GM18520 (cell line): Measurements from ENCODE around the gene SLC9A1.

Experiments used
- ATAC-seq: cut with Tn5 transposase; IDR thresholded peaks from one replicate; pipeline ENCODE4 v1.9.1; 2021; ENCODE audit not compliant: unreplicated experiment

SLC9A1 gene

GRCh38 chr1:27108588-27108987 lies 46.3 kb downstream of the SLC9A1 start:
- no peak for ATAC-seq

DNA sequence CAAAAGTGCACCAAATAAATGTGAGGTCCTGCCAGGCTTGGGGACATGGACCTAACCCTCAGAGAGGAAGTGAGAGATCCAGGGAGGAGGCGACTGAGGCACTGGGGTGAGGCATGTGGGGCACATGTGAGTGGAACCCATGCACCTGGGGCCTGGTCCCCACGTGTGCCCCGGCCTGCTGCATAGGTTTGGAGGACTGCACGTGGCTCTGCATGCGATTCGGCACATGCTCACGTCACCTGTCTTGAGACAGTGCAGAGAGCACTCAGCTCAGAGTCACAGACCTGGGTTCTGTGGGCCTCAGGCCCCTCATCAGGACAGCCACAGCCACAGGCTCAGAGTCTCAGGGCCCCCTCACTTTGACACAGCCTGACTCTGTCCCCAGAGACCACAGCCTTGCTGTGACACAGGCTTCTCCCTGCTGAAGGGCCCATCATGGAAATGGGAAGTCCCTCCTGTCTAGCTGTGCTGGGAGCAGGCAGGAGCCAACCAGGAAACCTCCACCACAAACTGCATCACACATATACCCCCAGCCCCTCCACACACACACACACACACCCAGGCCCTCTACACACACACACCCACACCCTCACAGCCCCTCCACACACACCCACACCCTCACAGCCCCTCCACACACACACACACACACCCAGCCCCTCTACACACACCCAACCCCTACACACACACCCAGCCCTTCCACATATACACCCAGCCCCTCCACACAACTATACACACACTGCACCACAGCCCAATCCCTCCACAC lies 48.2 kb downstream of the SLC9A1 start:
- no peak for ATAC-seq

DNA sequence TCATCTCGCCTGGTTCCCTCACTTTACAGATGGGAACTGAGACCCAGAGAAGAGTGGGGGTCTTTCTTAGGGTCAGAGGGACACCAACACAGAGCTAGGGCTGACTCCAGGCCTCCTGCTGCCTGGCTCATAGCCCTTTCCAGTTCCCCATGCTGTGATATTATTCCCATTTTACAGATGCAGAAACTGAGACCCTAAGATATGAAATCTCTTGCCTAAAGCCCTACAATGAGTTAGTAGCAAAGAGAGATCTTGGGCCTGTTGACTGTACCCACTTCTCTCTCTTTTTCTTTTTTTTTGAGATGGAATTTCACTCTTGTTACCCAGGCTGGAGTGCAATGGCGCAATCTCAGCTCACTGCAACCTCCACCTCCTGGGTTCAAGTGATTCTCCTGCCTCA lies 49.9 kb downstream of the SLC9A1 start:
- ATAC-seq, result no peak

DNA sequence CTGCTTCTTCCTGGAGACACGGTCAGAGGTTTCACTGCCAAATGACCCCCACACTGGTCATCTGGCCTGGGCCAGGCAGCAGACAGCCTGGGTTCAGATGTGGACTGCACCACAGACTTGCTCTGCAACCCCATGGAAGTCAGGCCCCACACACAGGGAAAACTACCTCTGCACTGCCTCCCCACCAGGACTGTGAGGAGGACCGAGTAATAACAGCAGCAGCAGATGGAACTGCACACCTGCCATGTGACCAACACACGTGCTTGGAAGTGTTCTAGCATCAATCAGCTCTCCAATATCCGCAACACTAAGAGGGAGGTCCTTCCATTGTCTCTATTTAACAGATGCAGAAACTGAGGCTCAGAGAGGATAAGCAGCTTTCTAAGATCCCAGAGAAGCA lies 51.4 kb downstream of the SLC9A1 start:
- no peak for ATAC-seq

GRCh38 chr1:27102707-27103468 lies 52.0 kb downstream of the SLC9A1 start:
- ATAC-seq, result no peak

DNA sequence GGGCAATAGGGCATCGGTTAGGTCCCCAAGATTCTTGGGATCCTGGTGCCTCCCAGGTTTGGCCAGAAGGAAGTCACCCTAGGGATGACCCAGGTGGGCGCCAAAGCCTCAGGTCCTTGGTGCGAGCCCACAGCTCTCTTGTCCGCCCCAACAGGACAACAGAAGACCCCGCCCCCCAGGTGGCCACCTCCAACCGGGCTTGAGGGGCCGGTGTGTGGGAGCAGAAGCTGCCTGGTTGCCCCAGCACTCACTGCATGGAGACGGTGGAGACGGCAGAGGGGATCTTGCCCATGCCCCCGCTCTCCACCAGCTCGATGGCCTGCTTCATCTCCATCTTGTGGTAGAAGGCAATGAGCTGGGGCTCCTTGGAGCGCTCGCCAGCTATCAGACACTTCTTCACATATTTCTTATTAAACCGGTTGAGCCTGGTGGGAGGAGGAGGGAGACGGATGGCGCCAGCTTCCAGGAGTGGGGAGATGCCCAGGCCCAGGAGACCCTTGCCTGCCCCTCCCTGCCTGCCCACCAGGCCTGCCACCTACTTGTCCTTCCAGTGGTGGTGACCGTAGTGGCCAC lies 52.7 kb downstream of the SLC9A1 start:
- no peak for ATAC-seq

DNA sequence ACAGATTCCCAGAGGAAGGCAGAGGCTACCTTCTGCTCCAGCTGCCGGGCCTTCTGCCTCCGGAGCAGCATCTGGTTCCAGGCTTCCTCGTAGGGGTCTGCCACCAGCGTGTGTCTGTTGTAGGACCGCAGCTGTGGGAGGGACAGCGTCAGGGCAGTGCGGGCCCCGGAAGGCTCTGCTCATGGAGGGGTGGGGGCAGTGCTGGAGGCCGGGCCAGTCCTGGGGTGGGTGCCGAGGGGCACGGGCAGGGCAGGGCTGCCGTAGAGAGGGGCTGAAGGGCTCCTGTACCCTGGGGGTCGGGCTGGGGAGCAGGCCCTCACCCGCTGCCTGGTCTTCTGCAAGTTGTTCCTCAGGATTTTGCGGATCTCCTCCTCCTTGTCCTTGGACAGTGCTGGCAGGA lies 53.2 kb downstream of the SLC9A1 start:
- no peak for ATAC-seq

- ATAC-seq, result no peak
Observed at GRCh38 chr1:27101054-27101491, 53.9 kb downstream of the SLC9A1 start.

DNA sequence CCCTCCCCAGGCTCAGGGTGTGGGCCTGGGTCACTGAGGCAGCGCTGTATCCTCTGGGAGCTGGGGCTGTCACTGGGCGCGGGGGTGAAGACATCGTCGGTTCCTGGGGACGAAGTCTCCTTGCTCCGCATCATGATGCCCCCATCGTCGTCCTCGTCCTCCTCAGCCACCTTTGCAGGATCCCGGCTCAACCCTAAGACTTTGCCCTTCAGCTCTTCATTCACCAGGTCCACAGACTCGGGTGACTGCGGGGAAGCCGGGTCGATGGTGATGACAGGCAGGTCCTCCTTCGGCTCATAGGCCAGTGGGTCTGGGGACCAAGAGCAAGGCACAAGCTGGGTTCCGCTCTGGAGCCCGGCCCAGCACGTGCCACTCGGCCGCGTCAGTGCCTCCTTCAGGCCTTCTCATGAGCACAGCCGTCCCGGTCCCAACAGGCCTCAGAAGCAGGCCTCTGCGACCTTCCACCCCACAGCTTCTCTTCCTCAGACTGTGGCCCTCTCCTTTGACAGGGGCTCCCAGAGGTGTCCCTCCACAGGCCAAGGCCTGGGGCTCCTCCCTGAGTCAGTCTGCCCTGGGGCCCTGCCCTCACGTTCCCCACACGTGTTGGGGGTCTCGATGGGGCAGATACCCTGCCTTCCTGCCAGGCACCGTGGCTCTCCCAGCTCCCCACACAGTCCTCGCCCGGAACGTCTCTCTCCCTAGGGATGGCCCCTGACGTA lies 54.4 kb downstream of the SLC9A1 start:
- no peak for ATAC-seq

DNA sequence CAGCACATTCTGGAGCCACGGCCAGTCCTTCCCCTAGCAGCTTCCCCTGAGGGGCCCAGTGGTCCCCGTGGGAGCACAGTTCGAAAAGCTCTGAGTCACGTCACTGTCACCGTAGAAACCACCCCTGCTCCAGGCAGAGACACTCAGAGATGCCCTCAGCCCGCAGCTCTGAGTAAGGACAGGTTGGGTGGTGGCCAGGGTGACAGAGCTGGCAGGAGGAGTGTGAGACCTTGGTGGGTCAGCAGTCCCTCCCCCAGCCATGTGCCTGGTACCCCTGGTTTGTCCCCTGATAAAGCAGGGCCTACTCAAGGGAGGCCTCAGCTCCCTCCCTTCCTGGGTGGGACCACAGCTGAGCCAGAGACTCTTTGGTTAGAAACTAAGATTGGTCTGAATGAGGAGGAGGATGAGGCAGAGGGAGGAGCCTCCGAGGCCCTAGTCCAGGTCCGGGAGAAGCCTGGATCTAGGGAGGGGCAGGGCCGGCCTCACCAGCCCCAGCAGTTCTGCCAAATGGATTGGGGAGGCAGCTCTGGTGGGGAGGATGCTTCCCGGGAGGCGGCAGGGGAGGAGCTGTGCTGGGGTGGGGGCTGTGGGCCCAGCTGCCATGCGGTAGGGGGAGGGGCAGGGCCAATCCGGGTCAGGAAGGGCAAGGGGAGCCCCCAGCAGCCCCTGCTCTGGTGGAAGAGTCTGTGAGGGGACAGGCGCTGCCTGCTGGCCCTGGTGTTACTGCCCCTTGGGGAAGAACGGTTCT lies 55.2 kb downstream of the SLC9A1 start:
- no peak for ATAC-seq

DNA sequence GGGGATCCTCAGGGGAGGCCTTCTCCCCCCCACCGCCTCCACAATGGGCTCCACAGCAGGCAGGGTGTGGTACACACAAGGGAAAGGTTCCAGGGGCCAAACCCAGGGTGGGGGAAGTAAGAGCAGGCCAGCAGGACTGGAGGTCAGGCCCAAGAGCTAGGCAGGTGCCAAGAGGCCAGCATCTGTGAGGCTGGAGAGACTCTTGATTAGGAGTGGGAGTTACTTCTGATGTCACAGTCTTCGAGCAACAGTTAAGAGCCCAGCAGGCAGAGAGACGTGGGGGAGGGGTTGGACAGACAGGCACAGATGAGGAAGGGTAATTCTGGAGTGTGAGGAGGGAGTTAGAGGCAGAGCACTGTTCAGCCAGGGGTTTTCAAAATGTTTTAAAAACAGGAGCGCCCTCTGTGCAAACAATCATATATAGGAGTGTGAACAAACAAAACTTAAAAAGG lies 55.8 kb downstream of the SLC9A1 start:
- ATAC-seq, result no peak

GRCh38 chr1:27098431-27099134 lies 56.3 kb downstream of the SLC9A1 start:
- ATAC-seq, result no peak

DNA sequence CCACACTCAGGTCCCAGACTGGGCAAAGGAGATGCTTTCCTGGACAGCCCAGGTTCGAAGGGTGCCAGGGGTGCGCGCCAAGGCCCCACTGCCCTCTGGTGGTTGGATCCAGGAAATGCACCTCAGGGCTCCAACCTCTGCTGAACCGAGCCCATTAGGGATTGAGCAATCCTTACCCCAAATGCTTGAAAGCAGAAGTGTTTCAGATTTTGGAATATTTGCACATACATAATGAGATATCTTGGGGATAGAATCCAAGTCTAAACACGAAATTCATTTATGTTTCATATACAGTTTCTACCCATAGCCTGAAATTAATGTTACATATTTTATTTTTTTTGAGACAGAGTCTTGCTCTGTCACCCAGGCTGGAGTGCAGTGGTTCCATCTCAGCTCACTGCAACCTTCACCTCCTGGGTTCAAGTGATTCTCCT lies 57.4 kb downstream of the SLC9A1 start:
- ATAC-seq, result no peak

GRCh38 chr1:27095576-27095975 lies 59.3 kb downstream of the SLC9A1 start:
- ATAC-seq, result no peak

GRCh38 chr1:27092888-27093287 lies 62.0 kb downstream of the SLC9A1 start:
- no peak for ATAC-seq

DNA sequence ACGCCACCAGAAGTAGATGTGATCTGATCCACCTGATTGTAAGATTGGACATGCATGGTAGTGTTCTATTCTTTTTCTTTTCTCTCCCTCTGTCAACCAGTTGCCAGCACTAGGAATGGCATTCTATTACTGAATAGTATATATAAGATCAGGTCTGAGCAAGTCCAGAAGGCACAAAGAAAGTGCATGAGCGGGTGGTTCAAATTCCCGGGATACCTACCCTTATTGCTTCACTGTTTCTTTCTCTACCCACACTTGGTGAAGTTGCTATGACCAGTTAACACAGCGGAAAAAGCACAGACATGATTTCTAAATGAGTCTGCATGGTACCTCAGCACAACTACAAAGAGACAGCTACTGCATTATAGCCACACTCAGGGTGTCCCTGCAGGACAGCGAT lies 64.0 kb downstream of the SLC9A1 start:
- ATAC-seq, result no peak

DNA sequence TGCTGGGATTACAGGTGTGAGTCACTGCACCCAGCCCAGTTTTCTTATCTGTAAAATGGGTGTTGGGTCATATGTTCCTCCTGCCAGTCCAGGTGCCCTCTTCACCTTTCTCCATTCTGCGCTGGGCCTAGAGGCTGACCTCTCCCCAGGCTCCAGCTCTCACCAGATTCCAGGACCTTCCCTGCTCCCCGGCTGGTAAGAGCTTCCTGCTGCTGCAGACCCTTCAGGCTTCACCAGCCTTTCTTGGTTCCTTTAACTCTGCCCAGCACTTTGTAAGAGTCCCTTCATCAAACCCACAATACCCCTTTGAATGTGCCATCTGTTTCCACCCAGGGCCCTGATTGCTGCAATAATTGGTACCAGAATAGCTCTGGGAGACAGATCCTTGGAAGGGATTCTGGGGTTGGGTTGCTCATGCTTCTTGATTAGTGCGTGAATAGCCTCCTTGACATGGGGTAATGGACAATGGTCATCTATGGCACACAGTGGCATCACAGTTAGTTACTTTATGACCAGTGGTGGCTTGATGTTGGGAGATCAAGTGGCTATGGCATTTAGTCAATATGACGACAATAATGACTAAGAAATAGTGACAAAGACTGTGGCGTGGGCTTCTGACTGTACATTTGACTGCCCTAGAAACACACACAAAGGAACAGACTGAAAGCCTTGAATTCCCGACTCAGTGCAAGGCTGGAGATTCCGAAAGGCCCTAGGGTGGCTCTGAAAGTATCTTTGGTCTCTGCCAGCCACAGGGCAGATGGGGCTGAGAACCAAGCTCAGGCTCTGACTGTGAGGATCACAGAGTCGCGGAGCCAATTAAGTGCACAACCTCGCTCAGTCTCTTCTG lies 67.3 kb downstream of the SLC9A1 start:
- ATAC-seq, result no peak

DNA sequence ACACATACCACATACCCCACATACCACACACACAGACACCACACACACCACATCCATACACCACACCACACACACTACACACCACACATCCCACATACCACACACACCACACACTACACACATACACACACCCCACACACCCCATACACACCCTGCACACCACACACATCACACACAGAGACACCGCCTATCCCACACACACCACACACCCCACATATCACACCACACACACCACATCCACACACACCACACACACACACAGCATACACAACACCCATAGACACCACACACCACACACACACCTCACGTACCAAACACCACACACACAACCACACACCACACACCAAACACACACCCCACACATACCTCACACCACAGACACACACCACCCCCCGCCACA lies 68.3 kb downstream of the SLC9A1 start:
- ATAC-seq, result no peak

DNA sequence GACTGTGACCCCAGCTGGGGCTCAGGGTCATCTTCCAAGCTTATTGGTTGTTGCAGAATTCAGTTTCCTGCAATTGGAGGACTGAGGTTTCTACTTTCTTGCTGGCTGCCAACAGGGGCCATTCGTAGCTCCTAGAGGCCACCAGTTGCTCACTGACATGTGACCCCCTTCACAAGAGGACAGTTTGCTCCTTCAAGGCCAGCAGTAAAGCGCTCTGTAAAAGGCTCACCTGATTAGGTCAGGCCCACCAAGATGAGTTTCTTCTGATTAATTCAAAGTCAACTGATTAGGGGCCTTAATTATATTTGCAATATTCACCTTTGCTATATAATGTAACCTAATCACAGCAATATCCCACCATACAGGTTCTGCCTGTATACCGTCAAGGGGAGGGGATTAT lies 68.9 kb downstream of the SLC9A1 start:
- ATAC-seq, result no peak
